ENCODE measurements around the gene PAOX.

The PAOX gene

DNA sequence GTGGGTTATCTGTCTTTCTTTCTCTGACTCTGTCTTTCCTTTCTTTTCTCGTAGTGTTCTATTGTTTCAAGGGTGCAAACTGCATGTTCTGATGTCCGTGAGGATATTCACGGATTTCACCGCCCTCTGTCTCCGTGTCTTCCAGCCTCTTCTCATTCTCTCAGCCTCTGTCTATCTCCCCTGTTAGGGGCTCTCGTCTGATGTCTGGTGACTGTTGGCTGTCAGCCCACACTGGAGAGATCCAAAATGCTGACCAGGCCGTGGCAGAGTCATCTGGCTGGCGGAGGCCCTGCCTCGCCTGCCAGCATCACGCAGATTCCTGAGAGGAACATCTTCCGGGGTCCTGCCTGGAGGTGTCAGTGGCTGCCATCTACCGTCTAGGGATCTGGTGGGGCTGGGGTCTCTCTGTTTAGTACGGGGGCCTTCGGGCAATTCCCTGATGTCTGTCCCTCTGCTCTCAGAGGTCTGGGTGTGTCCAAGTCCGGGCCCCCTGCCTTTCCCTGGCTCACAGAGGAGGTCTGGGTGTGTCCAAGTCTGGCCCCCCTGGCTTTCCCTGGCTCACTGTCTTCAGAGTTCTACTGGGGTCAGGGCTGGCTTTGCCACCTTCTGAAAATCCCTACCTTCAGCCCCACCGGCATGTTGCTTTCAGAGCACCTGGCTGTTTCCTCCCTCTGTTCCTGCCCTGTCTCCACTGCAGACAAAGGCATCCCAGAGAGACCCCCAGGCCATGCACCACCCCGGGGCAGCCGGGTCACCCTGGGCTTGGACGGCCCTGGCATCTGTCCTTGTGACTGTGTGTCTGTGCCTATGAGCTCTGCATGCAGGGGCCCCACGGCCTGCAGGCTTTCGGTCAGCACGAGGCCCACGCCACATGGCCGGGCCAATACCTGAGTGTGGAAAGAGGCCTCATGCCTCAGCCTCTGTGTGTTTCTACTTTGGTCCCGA lies 60.7 kb downstream of the PAOX start:
- DNase-seq (ENCODE audit: low read depth): no peak

DNA sequence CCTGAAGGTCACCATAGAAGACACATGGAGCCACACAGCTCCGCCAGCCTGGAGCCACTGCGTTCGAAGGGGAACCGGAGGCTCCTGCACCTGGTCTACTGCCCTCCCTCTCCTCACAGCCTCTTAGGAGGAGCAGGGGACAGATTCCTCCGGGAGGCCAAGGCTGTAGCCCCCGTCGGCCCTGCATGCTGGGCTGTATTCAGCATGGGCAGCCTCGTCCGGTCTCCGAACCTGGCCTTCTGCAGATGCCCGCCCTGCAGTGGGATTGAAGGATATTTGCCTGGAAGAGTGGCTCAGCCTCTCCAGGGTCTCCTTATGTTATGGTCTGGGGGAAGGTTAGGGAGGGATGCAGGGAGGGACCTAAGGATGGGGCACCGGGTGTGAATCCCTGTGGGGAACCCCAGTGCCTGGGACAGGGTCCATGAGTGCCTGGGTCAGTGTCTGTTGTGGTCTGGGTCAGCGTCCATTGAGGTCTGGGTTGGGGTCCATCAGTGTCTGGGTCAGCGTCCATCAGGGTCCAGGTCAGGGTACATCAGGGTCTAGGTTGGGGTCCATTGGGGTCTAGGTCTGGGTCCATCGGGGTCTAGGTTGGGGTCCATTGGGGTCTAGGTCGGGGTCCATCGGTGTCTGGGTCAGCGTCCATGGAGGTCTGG lies 61.7 kb downstream of the PAOX start:
- no peak for DNase-seq (ENCODE audit: low read depth)

Data from stimulated activated CD8-positive, alpha-beta memory T cell treated with anti-CD3 and anti-CD28 coated beads, Interleukin-12 subunit alpha, Interleukin-12 subunit beta, amount 100 ng/mL, for 1 hour (primary cell).